HG02678 (cell line): Measurements from ENCODE around the gene SERPINA5.
"Not testable (repeated sequence)": the region's sequence is repeated elsewhere in the genome, so short reads cannot be mapped to it uniquely, and the experiment has no call there.

Source experiments
- ATAC-seq: cut with Tn5 transposase; IDR thresholded peaks from one replicate; pipeline ENCODE4 v1.9.1; 2021; ENCODE audit warnings: mild to moderate bottlenecking, moderate library complexity; ENCODE audit not compliant: unreplicated experiment

The SERPINA5 gene

DNA sequence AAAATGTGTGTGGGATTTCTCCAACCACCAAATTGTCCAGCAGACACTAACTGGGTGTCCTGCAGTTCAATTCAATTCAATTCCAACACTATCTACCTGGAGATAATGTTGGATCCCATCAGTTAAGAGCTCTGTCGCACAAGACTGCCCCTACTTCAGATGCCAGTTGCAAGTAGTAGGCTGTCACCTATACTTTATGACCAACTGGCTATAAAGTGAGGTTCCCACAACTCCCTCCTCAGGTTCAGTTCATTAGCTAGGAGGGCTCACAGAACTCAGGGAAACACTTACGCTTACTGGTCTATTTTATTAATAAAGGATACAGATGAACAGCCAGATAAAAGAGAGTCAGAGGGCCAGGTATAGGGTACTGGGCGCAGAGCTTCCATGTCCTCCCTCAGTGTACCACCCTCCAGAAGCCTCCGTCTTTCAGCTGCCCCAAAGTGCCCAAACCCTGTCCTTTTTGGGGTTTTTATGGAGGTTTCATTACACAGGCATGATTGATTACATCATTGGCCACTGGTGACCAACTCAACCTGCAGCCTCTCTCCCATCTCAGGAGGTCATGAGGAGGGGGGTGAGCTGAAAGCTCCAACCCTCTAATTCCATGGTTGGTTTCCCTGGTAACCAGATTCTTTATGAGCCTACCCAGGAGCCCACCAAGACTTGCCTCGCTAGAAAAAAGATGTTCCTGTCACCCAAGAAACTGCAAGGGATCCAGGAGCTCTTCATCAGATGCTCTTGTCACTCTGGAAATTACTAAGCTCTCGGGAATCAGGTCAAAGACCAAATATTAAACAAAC lies 7.5 kb upstream of the SERPINA5 start:
- no peak for ATAC-seq

DNA sequence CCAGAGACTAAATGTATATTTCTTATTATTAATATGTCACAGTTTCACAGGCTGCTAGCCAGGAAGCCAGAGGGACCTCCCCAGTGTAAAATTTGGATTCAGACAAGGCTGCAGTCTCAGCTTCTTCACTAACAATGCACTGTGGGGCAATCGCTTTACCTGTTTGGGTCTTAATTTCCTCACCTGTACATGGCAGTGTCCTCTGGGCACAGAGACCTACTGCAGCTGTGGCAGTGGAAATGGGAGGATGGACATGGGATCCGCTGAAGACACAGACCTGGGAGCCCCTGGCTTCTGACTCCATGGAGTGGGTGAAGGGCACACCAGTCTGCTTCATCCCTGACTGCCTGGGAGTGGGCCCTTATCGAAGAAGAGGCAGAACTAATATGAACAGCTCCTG lies 6.9 kb upstream of the SERPINA5 start:
- ATAC-seq = no peak

DNA sequence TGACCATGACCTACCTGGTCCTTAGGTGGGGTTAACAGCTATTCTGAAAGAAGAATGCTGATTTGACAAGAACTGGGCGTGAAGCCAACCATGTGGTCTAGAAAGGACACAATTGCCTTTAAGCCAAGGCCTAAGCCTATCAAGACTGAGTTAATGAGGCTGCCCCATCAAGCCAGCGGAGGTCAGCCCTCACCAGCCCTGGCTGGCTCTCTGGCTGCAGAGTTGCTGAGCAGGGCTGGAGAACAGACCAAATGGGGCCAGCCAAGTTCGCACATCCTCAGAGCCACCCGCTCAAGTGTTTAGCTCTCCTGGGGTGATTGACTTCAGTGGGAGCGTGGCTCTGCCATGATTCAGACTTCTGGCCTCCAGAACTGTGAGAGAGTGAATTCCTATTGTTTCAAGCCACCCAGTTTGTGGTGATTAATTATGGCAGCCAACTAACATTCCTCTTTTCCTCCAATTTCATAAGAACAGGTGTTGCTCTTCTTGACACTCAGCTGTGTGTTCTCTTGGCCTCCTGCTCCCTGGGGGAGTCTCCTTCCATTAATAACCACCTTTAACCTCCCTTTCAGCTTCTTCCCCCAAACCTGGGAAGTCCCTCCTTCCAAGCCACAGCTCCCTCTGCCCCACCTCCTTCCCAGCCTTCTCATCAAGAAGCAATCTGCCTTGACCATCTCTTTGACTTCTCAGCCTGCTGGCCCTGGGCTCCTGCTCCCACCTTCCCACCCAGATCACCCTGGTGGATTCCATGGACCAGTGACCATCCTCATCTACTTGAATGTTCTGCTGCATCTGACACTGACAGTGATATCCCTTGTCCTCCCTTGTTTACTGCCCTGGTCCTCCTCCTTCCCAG lies 5.3 kb upstream of the SERPINA5 start:
- no peak for ATAC-seq

DNA sequence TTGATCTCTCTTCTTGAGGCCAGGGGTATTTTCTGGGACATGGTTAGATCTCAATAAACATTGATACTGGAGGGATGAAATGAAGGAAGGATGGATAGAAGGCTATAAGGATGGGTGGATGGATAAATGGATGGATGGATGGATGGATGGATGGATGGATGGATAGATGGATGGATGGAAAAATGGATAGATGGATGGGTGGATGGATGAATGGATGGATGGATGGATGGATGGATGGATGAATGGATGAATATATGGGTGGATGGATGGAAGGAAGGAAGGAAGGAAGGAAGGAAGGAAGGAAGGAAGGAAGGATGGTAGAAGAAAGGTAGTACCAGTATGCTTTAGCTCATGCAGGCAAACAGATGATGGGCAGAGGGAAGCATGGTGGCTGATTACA lies 3.8 kb upstream of the SERPINA5 start:
- not testable (repeated sequence) for ATAC-seq

DNA sequence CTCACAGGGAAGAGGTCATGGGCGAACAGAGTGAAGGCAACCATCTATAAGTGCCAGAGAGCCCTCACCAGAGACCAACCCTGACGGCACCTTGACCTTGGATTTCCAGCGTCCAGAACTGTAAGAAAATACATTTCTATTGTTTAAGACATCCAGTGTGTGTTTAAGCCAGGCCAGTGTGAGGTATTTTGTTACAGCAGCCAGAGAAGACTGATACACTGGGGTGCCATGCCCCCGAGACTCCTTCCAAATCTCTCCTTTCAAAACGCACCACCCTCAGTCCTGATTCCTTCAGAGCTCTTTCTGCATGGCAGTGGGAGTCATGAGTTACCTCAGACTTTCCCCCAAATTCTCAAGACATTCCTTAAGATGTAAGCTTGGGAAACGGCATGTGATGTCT lies 2.5 kb upstream of the SERPINA5 start:
- no peak for ATAC-seq

DNA sequence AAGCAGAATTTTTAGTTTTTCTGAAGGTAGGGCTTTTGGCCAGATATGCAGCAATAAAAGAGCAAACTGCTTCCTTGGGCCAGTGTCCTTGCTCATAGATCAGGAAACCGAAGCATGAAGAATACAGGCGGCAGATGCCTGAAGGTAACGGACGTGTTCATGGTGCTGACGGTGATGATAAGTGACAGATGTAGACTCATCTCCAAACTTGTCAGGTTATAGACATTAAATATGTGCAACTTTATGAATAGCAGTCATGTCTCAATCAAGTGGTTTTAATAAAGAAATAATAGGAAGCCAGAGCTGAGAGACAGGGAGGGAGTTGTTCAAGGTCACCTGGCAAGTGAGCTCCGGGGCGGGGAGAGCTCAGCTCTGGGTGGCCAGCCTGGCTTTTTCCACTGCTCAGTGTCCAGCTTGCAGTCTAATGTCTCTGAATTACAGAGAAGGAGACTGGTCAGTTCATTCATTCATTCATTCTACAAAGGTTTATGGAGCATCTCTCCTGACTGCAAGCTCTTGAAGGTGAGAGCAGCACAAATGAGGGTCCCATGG lies 1.0 kb downstream of the SERPINA5 start:
- no peak for ATAC-seq

DNA sequence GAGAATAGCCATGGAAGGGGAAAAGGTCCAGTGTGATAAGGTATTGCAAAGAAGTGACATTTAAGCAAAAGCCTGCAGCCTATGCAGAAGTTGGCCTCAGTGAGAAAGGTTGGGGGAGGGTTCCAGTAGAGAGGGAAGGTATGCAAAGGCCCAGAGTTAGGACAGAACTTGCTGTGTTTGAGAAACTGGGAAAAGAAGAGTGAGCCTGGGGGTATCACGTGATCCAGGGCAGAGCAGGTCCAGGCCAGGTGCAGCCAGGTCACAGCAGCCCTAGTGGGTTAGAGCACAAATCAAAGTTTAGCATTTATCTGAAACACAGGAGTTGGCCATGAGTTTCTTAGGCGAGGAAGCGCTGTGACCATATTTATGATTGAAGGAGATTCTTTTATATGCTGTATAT lies 1.6 kb downstream of the SERPINA5 start:
- ATAC-seq = no peak

DNA sequence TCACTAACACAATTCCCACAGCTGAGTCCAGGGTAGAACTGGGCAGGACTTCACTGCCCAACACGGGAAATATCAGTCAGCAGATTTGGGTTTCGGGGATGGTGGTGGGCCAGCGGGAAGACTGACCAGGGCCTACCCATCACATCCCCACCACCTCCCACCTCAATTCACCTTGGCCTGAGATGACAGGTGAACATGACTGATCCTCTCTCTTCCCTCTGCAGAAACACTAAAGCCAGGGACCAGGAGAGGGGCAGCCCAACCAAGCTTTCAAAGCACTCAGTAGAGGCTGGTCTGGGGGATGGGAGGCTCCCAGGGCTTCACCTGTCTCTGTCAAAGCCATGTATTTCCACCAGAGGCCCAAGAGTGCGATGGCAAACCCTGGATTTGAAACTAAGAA lies 2.3 kb downstream of the SERPINA5 start:
- no peak for ATAC-seq

DNA sequence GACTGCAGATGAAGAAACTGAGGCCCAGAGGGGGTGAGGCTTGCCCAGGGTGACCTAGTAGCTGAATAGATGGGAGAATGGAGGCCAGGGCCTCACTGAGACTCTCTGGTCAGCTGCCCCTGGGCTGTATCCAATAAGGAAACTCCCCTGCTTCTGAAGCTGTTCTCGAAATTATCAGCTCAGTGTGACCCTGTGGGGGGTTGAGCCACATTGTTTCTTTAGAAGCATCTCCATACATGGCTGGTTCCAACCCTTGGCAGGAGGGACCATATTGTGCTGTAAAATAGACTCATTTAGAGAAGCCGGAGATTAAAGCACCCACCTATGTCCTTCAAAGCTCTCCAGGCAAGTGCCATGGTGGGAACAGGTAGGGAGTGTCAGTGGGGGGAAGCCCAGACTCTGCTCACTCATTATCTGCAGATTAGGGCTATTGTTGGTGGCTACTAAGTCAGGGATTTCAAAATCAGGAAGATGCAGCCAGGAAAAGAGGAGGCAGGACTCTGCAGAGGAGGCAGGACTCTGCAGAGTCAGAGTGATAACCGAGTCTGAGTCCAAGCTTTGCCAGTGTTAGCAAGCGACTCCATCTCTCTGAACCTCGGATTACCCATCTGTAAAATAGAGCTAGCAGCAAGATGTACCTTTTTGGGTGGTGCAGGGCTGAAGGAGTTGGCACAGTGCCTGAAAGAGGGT lies 3.5 kb downstream of the SERPINA5 start:
- no peak for ATAC-seq

DNA sequence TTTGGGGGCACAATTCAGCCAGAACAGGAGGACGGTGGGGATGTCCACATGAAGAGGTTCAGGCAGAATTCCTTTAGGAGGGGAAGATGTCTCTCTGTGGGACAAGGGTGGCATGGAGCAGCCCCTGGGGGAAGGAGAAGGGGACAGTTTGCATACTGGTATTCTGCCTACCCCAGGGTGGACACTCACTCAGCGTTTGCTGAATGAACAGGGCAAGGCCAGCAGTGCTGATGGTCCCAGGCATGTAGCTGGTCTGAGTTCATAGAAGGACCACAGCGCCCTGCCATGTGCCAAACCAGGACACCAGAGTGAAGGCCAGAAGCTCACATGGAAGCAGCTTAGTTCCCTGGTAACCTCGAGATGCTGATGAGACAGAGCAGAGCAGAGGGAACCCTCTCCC lies 5.4 kb downstream of the SERPINA5 start:
- no peak for ATAC-seq

DNA sequence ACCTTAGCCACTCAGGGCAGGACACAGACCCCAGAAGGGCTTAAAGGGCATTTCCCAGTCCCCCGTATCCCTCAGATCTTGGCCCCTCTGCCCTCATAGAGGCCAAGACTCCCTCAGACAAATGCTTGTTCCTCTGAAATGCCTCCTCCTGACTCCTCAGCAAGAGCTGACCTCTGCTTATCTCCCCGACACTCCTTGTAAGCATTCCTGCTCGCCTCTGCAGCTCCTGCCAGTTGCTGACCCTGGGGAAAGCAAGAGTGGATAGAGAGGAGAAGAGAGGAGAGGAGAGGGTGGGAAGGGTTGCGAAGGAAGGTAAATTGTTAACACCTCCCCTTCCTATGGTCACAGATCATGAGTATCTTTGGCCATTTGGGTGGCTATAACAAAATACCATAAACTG lies 7.1 kb downstream of the SERPINA5 start:
- ATAC-seq = no peak

DNA sequence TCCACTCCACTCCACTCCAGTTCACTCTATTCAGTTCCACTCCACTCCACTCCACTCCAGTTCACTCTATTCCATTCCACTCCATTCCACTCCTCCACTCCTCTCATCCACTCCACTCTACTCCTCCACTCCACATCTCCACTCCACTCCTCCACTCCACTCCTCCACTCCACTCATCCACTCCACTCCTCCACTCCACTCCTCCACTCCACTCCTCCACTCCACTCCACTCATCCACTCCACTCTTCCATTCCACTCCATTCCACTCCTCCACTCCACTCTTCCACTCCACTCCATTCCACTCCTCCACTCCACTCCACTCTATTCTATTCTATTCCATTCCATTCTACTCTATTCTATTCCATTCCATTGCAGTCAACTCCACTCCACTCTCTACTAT lies 9.8 kb downstream of the SERPINA5 start:
- no peak for ATAC-seq

DNA sequence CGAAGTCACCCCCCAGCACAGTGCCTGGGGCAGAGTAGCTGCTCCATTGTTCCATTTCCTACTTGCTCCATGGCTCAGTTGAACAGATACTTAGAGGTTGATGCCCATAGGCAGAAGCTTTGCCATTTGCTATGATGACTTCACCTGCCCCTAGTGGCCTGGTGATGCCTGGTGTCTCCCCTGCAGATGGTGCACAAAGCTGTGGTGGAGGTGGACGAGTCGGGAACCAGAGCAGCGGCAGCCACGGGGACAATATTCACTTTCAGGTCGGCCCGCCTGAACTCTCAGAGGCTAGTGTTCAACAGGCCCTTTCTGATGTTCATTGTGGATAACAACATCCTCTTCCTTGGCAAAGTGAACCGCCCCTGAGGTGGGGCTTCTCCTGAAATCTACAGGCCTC lies 10.6 kb downstream of the SERPINA5 start:
- ATAC-seq = no peak

DNA sequence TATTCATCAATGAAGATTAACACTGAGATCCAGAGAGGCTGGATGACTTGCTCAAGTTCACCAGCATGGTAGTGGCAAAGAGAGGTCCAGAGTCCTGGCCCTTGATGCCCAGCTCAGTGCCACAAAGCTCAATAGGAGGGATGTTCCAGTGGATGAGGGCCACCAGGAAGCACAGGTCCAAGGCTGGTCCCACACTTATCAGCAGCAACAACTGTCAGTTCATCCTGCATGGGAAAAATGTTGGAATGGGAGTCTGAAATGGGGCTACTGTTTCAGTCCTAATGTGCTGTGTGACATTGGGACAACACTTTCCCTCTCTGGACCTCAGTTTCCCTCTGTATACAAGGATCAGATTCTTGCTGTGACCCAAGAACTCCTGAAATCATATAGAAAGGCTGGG lies 11.2 kb downstream of the SERPINA5 start:
- no peak for ATAC-seq

DNA sequence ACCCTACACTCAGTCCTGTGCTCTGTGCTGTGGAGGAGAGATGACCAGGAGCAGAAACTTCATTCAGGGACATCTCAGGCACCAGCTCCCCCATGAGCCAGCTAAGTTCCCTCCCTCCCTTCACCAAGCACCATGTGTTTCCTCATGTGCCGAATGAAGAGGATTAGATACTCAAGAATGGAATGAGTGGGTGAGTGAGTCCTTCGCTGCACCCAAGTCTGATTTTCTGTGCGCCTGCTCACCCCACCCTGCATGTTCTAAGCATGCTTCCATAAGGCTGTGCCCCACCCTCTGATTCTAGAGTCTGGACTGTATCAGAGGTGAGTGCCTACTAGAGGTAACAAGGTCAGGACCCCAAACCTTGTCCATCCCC lies 12.1 kb downstream of the SERPINA5 start:
- no peak for ATAC-seq

DNA sequence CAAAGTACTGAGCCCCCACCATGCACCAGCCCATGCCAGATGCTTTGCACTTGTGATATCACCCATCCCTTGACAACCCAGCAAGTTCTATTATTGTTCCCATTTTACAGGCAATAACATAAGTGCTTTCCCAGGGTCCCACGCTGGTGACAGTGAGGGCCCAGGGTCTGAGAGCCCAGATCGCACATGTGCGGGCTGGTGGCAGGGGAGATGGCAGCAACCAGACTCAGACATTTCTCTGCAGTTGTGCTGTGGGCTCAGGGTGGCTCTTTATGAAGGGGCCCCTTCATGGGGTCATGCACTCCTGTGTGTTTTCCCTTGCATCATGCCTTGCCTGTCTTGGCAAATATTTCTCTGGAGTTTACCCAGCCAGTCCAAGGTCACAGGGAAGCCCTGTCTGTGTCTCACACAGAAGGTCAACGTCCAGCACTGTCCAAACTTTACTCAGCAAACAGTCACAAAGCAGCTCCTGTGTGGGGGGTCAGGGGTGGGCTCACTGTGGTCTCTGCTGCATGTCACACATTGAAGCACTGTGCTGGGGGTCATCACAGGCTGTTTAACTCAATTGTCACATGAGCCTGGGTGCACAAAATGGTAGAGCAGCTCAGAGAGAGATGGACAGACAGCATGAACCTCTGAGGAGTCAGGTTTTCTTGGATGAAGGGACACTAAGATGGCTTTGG lies 12.7 kb downstream of the SERPINA5 start:
- ATAC-seq = no peak

DNA sequence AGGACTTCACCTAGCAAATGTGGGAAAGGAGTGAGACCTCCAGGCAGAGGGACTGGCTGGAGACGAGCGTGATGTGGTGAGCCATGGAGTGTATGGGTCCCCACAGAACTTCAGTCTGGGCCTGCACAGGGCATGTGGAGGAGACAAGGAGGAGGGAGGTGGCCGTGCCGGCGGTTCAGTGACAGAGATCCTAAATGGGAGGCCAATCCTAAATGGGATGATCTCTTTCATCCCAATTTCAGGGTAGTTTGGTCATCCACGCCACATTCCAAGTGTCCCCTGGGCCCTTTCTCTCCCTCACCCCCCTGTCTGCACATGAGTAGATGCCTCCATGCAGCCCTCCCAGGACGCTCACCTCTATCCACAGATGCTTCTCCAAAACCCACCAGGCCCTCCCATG lies 13.2 kb downstream of the SERPINA5 start:
- ATAC-seq = no peak

DNA sequence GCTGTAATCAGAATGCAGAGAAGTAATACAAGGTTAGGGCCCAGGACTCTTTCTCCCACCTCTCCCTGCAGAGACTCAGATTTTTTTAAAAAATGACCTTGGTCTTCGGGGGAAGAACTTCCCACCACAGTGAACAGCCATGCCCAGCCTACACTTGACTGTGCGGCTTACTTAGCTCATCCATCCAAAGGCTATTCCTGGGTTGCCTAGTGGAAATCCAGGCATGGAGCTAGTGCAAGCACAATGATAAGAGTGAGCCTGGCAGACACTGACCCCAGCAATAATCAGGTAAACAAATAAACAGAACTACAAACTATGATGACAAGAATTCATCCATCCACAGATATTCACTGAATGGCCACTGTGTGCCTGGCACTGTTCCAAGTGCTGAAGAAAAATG lies 14.7 kb downstream of the SERPINA5 start:
- no peak for ATAC-seq

DNA sequence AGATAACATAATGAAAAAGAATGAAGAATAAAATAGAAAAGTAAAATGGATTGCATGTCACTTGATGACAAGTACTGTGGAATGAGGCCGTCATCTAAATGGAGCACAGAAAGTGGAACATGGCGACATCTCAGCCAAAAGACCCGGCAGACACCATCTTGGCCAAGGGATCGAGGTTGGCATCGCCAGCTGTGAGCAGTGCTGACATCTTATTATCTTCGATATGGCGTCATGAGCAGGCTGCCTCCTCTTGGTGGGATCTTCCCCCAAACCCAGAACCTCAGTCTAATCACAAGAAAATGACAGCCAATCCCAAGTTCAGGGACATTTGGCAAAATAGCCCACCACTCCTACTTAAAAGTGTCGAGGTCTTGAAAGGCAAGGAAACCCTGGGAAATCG lies 15.1 kb downstream of the SERPINA5 start:
- ATAC-seq = no peak

DNA sequence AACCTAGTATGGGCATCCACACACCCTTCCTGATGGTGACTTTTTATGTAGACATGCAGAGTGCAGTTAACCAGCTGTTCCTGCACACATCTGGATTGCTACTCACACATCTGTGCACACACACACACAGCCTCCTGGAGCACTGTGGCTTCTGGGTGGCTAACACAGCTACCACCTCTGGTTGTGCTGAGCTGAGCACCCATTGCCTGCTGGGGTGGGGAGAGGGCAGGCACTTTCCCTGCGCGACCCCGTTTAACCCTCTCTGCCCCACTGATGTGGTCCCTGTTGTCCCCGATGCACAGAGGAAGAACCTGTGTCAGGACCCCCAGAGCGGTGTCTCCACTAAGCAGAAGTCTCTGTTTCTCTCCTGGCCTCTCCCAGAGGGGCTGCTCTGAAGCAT lies 16.6 kb downstream of the SERPINA5 start:
- ATAC-seq = no peak

DNA sequence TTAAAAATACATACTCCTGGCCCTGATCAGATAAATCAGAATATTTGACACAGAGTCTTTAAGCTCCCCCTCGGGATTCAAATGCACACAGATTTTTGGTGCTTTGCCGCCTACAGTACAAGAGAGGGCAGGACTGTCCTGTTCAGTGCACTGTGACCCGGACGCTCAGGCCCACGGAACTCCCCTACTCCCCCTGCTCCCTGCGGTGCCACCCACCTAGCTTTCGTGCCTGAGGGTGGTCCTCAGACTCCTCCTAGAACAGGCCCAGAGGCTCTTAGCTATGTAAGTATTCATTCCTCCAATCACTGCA lies 17.2 kb downstream of the SERPINA5 start:
- ATAC-seq = no peak
